Osteocyte (in vitro differentiated cells): Measurements from ENCODE around the gene KHDC1. TPM values are rescaled to one million over a fixed set of nuclear protein-coding genes. Genes with fewer than 3 reads are reported as not detected.

Experiments
- DNase-seq: peaks from one replicate; pipeline ENCODE4 v3.0.0; 2021; ENCODE audit warnings: mixed read lengths; ENCODE audit not compliant: unreplicated experiment; ENCODE audit errors: extremely low spot score
- H3K27ac Mint-ChIP-seq: one replicate; pipeline ENCODE4 v1.8.0; 2021; ENCODE audit warnings: mild to moderate bottlenecking, mixed read lengths; ENCODE audit not compliant: unreplicated experiment
- H3K27me3 Mint-ChIP-seq: one replicate; pipeline ENCODE4 v1.8.0; 2021; ENCODE audit warnings: mixed read lengths; ENCODE audit not compliant: unreplicated experiment
- H3K36me3 Mint-ChIP-seq: one replicate; pipeline ENCODE4 v1.8.0; 2021; ENCODE audit warnings: mixed read lengths; ENCODE audit not compliant: unreplicated experiment
- H3K4me1 Mint-ChIP-seq: one replicate; pipeline ENCODE4 v1.8.0; 2021; ENCODE audit warnings: mixed read lengths; ENCODE audit not compliant: unreplicated experiment
- H3K4me3 Mint-ChIP-seq: one replicate; pipeline ENCODE4 v1.8.0; 2021; ENCODE audit warnings: mild to moderate bottlenecking, moderate library complexity, mixed read lengths; ENCODE audit not compliant: unreplicated experiment
- H3K9me3 Mint-ChIP-seq: one replicate; pipeline ENCODE4 v1.8.0; 2021; ENCODE audit warnings: mixed read lengths; ENCODE audit not compliant: unreplicated experiment
- CTCF ChIP-seq: fragments of 200-600 bp; sonication (generic); IDR thresholded peaks from 2 replicates; pipeline ENCODE4 v1.5.0; 2021; ENCODE audit warnings: antibody characterized with exemption, mild to moderate bottlenecking, moderate library complexity
- total RNA-seq: library from RNA; stranded (reverse); gene quantifications from 2 replicates; pipeline ENCODE4 v1.2.1, GENCODE V29; 2021

KHDC1 gene
- total RNA-seq, 1 donor from 2014 or later = 4.5 TPM

GRCh38 chr6:73233048-73233447 is 29.9 kb downstream of the KHDC1 start:
- Mint-ChIP-seq H3K4me3 (no peak overlapping the region), H3K27me3 (no peaks in the 10 kb centered on the region), H3K4me1 (peaks cover 5% of the 10 kb centered on the region), H3K27ac (no peak overlapping the region), H3K9me3 (no peaks in the 10 kb centered on the region), H3K36me3 (no peaks in the 10 kb centered on the region)
- TF ChIP-seq CTCF = no peak
- DNase-seq = no peak

- H3K4me3 Mint-ChIP-seq = no peak overlapping the region
- no peak for DNase-seq
- no peaks in the 10 kb centered on the region for H3K36me3 Mint-ChIP-seq
- no peak for TF ChIP-seq CTCF
- H3K27ac Mint-ChIP-seq = no peak overlapping the region
- no peaks in the 10 kb centered on the region for H3K9me3 Mint-ChIP-seq
- peaks cover 5% of the 10 kb centered on the region for H3K4me1 Mint-ChIP-seq
- H3K27me3 Mint-ChIP-seq = no peaks in the 10 kb centered on the region
These were observed 31.0 kb downstream of the KHDC1 start for GRCh38 chr6:73231986-73232391.

- H3K4me1 Mint-ChIP-seq = no peaks in the 10 kb centered on the region
- H3K27me3 Mint-ChIP-seq = no peaks in the 10 kb centered on the region
- H3K9me3 Mint-ChIP-seq = no peaks in the 10 kb centered on the region
- no peak overlapping the region for H3K4me3 Mint-ChIP-seq
- no peak overlapping the region for H3K27ac Mint-ChIP-seq
- H3K36me3 Mint-ChIP-seq = no peaks in the 10 kb centered on the region
- TF ChIP-seq CTCF = no peak
- no peak for DNase-seq
These were observed 35.3 kb downstream of the KHDC1 start for GRCh38 chr6:73227606-73228255.

- H3K4me3 Mint-ChIP-seq = no peak within 1 kb of the TSS
- no peaks in the 10 kb centered on the region for H3K36me3 Mint-ChIP-seq
- no peaks in the 10 kb centered on the region for H3K4me1 Mint-ChIP-seq
- H3K9me3 Mint-ChIP-seq = no peaks in the 10 kb centered on the region
- H3K27me3 Mint-ChIP-seq = no peaks in the 10 kb centered on the region
- DNase-seq = no peak
- no peak for TF ChIP-seq CTCF
- no peak within 1 kb of the TSS for H3K27ac Mint-ChIP-seq
These were observed 37.6 kb downstream of the KHDC1 start, which contains the start of gene KHDC1L for GRCh38 chr6:73225396-73225795. TSS of gene KHDC1L (minus strand) at chr6:73225496. CDS start at chr6:73225408, 88 bp downstream.

GRCh38 chr6:73216859-73217258 is 46.1 kb downstream of the KHDC1 start:
- H3K9me3 Mint-ChIP-seq = no peaks in the 10 kb centered on the region
- no peaks in the 10 kb centered on the region for H3K4me1 Mint-ChIP-seq
- no peak overlapping the region for H3K27ac Mint-ChIP-seq
- H3K36me3 Mint-ChIP-seq = no peaks in the 10 kb centered on the region
- no peak for TF ChIP-seq CTCF
- H3K4me3 Mint-ChIP-seq = no peak overlapping the region
- no peaks in the 10 kb centered on the region for H3K27me3 Mint-ChIP-seq
- no peak for DNase-seq
